ENCODE data around the gene NIT1. TPM values are rescaled to one million over a fixed set of nuclear protein-coding genes. Genes with fewer than 3 reads are reported as not detected.
A peak's percentile ranks its signal among the peaks of the same experiment; 100 is the strongest.
"Not testable (repeated sequence)": the region's sequence is repeated elsewhere in the genome, so short reads cannot be mapped to it uniquely, and the experiment has no call there.

NIT1 gene
- total and polyA plus RNA-seq, 4 donors = 31.1 to 50.5 (median 44.6) TPM

- ATAC-seq (ENCODE audit: low FRiP score) (no peak), DNase-seq (no peak)
- Histone ChIP-seq H3K27ac (ENCODE audit: low read depth in 1 of 2, low read length in 2 of 2) (no peak overlapping the region), H3K9me3 (ENCODE audit: control insufficient read depth, low read length) (no peaks in the 10 kb centered on the region), H3K4me1 (ENCODE audit: control insufficient read depth in 1 of 2, insufficient read depth in 2 of 2, low read length in 2 of 2) (peaks cover 0 to 3% of the 10 kb centered on the region in 2 donors), H3K4me3 (ENCODE audit: low read length in 2 of 2) (no peak overlapping the region), H3K36me3 (ENCODE audit: control insufficient read depth in 1 of 2, insufficient read depth in 2 of 2, low read length in 1 of 2) (no peaks in the 10 kb centered on the region), H3K27me3 (ENCODE audit: control insufficient read depth in 1 of 2, insufficient read depth in 2 of 2, low read length in 1 of 2) (no peaks in the 10 kb centered on the region)
- 94 to 95% methylated on average over 12 of the region's 12 CpGs for WGBS, 2 donors
- intact Hi-C loops (cut with DNase I) = loop anchor here in 1 of 2 donors (5.0 kb wide), 1 partner anchor 68 kb away; the partner anchor contains the start of gene USF1
Measured at GRCh38 chr1:161115132-161115711, 2.7 kb upstream of the NIT1 start.

GRCh38 chr1:161115961-161116360, 1.9 kb upstream of the NIT1 start:
- not testable (repeated sequence) for H3K27me3 ChIP-seq (ENCODE audit: control insufficient read depth in 1 of 2, insufficient read depth in 2 of 2, low read length in 1 of 2); DNase-seq; H3K4me1 ChIP-seq (ENCODE audit: control insufficient read depth in 1 of 2, insufficient read depth in 2 of 2, low read length in 2 of 2); ATAC-seq (ENCODE audit: low FRiP score); H3K27ac ChIP-seq (ENCODE audit: low read depth in 1 of 2, low read length in 2 of 2); H3K9me3 ChIP-seq (ENCODE audit: control insufficient read depth, low read length); H3K36me3 ChIP-seq (ENCODE audit: control insufficient read depth in 1 of 2, insufficient read depth in 2 of 2, low read length in 1 of 2); H3K4me3 ChIP-seq (ENCODE audit: low read length in 2 of 2)
- WGBS, 2 donors = 88 to 89% methylated on average over 6 of the region's 6 CpGs
- intact Hi-C loops (cut with DNase I) = loop anchor here in 1 of 2 donors (5.0 kb wide), 1 partner anchor 69 kb away; the partner anchor contains the start of gene USF1

GRCh38 chr1:161119092-161119903, 1.4 kb downstream of the NIT1 start:
- peaks cover 3 to 17% of the 10 kb centered on the region in 2 donors for H3K36me3 ChIP-seq (ENCODE audit: control insufficient read depth in 1 of 2, insufficient read depth in 2 of 2, low read length in 1 of 2)
- H3K27me3 ChIP-seq (ENCODE audit: control insufficient read depth in 1 of 2, insufficient read depth in 2 of 2, low read length in 1 of 2) = no peaks in the 10 kb centered on the region
- H3K9me3 ChIP-seq (ENCODE audit: control insufficient read depth, low read length) = no peaks in the 10 kb centered on the region
- 17 to 18% methylated on average over 10 of the region's 10 CpGs for WGBS, 2 donors
- peak; percentile 49 for ATAC-seq (ENCODE audit: low FRiP score)
- H3K27ac ChIP-seq (ENCODE audit: low read depth in 1 of 2, low read length in 2 of 2) = peak overlapping the region in 1 of 2 donors; percentile 62
- intact Hi-C loops (cut with DNase I) = loop anchor here in 1 of 2 donors (5.0 kb wide), 1 partner anchor 72 kb away; the partner anchor contains the start of gene USF1
- H3K4me1 ChIP-seq (ENCODE audit: control insufficient read depth in 1 of 2, insufficient read depth in 2 of 2, low read length in 2 of 2) = peaks cover 0 to 3% of the 10 kb centered on the region in 2 donors
- H3K4me3 ChIP-seq (ENCODE audit: low read length in 2 of 2) = peak overlapping the region in 1 of 2 donors; percentile 65
- DNase-seq = no peak

GRCh38 chr1:161121042-161121650, 3.2 kb downstream of the NIT1 start:
- no peak for DNase-seq
- H3K27me3 ChIP-seq (ENCODE audit: control insufficient read depth in 1 of 2, insufficient read depth in 2 of 2, low read length in 1 of 2) = no peaks in the 10 kb centered on the region
- peaks cover 0 to 3% of the 10 kb centered on the region in 2 donors for H3K4me1 ChIP-seq (ENCODE audit: control insufficient read depth in 1 of 2, insufficient read depth in 2 of 2, low read length in 2 of 2)
- ATAC-seq (ENCODE audit: low FRiP score) = no peak
- 82 to 85% methylated on average over 3 of the region's 3 CpGs for WGBS, 2 donors
- H3K9me3 ChIP-seq (ENCODE audit: control insufficient read depth, low read length) = no peaks in the 10 kb centered on the region
- no peak overlapping the region for H3K4me3 ChIP-seq (ENCODE audit: low read length in 2 of 2)
- intact Hi-C loops (cut with DNase I) = no loop called here
- peaks cover 3 to 18% of the 10 kb centered on the region in 2 donors for H3K36me3 ChIP-seq (ENCODE audit: control insufficient read depth in 1 of 2, insufficient read depth in 2 of 2, low read length in 1 of 2)
- no peak overlapping the region for H3K27ac ChIP-seq (ENCODE audit: low read depth in 1 of 2, low read length in 2 of 2)

- no peak for ATAC-seq (ENCODE audit: low FRiP score)
- 72 to 81% methylated on average over 4 of the region's 4 CpGs for WGBS, 2 donors
- H3K4me3 ChIP-seq (ENCODE audit: low read length in 2 of 2) = no peak overlapping the region
- no peak for DNase-seq
- peaks cover 3 to 18% of the 10 kb centered on the region in 2 donors for H3K36me3 ChIP-seq (ENCODE audit: control insufficient read depth in 1 of 2, insufficient read depth in 2 of 2, low read length in 1 of 2)
- H3K9me3 ChIP-seq (ENCODE audit: control insufficient read depth, low read length) = no peaks in the 10 kb centered on the region
- H3K27me3 ChIP-seq (ENCODE audit: control insufficient read depth in 1 of 2, insufficient read depth in 2 of 2, low read length in 1 of 2) = no peaks in the 10 kb centered on the region
- H3K27ac ChIP-seq (ENCODE audit: low read depth in 1 of 2, low read length in 2 of 2) = no peak overlapping the region
- peaks cover 0 to 2% of the 10 kb centered on the region in 2 donors for H3K4me1 ChIP-seq (ENCODE audit: control insufficient read depth in 1 of 2, insufficient read depth in 2 of 2, low read length in 2 of 2)
- intact Hi-C loops (cut with DNase I) = no loop called here
Measured at GRCh38 chr1:161121834-161122233, 3.9 kb downstream of the NIT1 start.

DNA sequence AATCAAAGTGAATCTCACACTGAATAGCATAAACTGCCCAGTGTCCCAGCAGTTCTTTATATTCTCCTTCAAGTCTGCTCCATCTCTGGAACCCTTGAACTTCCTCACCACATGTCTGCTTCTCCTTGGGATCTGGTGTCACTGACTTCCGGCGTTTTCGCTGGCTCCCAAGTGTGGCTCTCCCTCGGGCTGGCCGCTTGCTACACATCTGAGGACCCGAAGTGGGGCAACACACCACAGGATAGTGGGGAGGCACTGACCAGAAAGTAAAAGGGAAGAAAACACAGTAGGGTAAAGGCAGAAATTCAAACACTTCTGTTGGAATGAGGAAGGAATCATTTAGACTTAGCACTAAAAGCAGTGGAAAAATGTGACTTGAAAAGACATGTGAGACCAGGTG, 5.1 kb downstream of the NIT1 start:
- Histone ChIP-seq H3K4me1 (ENCODE audit: control insufficient read depth in 1 of 2, insufficient read depth in 2 of 2, low read length in 2 of 2) (peaks cover 0 to 2% of the 10 kb centered on the region in 2 donors), H3K36me3 (ENCODE audit: control insufficient read depth in 1 of 2, insufficient read depth in 2 of 2, low read length in 1 of 2) (peaks cover 3 to 18% of the 10 kb centered on the region in 2 donors), H3K27ac (ENCODE audit: low read depth in 1 of 2, low read length in 2 of 2) (no peak overlapping the region), H3K4me3 (ENCODE audit: low read length in 2 of 2) (no peak overlapping the region), H3K27me3 (ENCODE audit: control insufficient read depth in 1 of 2, insufficient read depth in 2 of 2, low read length in 1 of 2) (no peaks in the 10 kb centered on the region), H3K9me3 (ENCODE audit: control insufficient read depth, low read length) (no peaks in the 10 kb centered on the region)
- 81 to 82% methylated on average over 6 of the region's 6 CpGs for WGBS, 2 donors
- ATAC-seq (ENCODE audit: low FRiP score) (no peak), DNase-seq (no peak)
- intact Hi-C loops (cut with DNase I) = no loop called here

DNA sequence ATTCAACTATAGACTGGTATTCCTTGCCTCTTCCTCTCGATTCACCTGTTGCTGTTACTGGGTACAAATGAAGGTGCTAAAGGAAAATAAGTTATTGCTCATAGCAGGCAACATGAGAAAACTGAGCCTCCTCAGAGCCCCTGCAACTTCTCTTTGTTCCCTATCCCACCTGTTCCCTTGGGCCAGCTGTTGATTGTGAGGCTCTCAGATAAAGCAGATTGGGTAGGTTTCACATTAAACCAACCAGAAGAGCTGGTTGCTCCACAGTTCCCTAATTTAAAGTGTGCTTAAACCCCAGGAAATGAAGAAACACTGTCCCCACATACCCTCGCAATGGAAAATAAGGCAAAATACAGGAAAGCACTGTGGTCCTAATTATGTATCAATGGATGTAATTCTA, 9.7 kb downstream of the NIT1 start:
- Histone ChIP-seq H3K36me3 (ENCODE audit: control insufficient read depth in 1 of 2, insufficient read depth in 2 of 2, low read length in 1 of 2) (peaks cover 3 to 11% of the 10 kb centered on the region in 2 donors), H3K9me3 (ENCODE audit: control insufficient read depth, low read length) (no peaks in the 10 kb centered on the region), H3K4me3 (ENCODE audit: low read length in 2 of 2) (no peak overlapping the region), H3K27me3 (ENCODE audit: control insufficient read depth in 1 of 2, insufficient read depth in 2 of 2, low read length in 1 of 2) (no peaks in the 10 kb centered on the region), H3K27ac (ENCODE audit: low read depth in 1 of 2, low read length in 2 of 2) (no peak overlapping the region), H3K4me1 (ENCODE audit: control insufficient read depth in 1 of 2, insufficient read depth in 2 of 2, low read length in 2 of 2) (no peaks in the 10 kb centered on the region)
- WGBS, 2 donors = 83 to 90% methylated on average over 2 of the region's 2 CpGs
- intact Hi-C loops (cut with DNase I) = no loop called here
- ATAC-seq (ENCODE audit: low FRiP score) (no peak), DNase-seq (no peak)

DNA sequence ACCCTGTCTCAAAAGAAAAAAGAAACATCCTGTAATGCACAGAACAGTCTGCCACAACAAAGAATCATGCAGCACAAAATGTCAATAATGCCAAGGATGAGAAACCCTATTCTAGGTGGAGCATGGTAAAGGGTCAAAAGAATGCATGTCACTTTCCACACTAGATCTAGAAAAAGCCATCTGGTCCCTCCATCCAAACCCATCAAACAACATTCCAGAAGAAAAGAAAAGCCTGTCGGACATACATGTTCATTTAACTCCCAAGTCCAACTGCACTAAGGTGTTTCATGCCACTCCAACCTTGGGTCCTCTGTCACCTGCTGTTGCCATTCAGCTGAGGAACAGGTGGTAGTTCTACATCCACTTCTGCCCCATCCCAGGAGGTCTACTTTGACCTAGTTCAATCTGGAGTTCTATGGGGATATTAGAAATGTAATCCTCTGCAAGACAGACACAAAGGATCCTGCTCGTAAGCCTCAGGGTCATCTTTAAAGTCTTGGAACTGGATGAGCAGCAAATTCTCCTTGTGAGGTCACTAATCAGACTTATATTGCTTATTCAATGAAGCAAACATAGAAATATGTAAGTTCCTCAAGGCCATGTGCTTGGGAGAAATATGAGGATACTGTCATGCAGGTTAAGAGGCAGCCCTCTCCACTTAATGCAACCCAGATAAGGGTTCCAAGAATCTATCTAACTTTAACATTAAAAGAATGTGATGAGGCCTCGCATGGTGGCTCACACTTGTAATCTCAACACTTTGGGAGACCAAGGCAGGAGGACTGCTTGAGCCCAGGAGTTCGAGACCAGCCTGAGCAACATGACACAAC, 10.9 kb downstream of the NIT1 start:
- intact Hi-C loops (cut with DNase I) = no loop called here
- no peaks in the 10 kb centered on the region for H3K9me3 ChIP-seq (ENCODE audit: control insufficient read depth, low read length)
- no peak overlapping the region for H3K4me3 ChIP-seq (ENCODE audit: low read length in 2 of 2)
- no peak for ATAC-seq (ENCODE audit: low FRiP score)
- H3K27me3 ChIP-seq (ENCODE audit: control insufficient read depth in 1 of 2, insufficient read depth in 2 of 2, low read length in 1 of 2) = no peaks in the 10 kb centered on the region
- no peak overlapping the region for H3K27ac ChIP-seq (ENCODE audit: low read depth in 1 of 2, low read length in 2 of 2)
- no peak for DNase-seq
- 93 to 95% methylated on average over 4 of the region's 4 CpGs for WGBS, 2 donors
- peaks cover 0 to 6% of the 10 kb centered on the region in 2 donors for H3K36me3 ChIP-seq (ENCODE audit: control insufficient read depth in 1 of 2, insufficient read depth in 2 of 2, low read length in 1 of 2)
- H3K4me1 ChIP-seq (ENCODE audit: control insufficient read depth in 1 of 2, insufficient read depth in 2 of 2, low read length in 2 of 2) = no peaks in the 10 kb centered on the region

All from aorta (tissue), 5 donors.